Measurements from ENCODE around the gene PPP2R5D.
A peak's percentile ranks its signal among the peaks of the same experiment; 100 is the strongest.

Gene PPP2R5D

DNA sequence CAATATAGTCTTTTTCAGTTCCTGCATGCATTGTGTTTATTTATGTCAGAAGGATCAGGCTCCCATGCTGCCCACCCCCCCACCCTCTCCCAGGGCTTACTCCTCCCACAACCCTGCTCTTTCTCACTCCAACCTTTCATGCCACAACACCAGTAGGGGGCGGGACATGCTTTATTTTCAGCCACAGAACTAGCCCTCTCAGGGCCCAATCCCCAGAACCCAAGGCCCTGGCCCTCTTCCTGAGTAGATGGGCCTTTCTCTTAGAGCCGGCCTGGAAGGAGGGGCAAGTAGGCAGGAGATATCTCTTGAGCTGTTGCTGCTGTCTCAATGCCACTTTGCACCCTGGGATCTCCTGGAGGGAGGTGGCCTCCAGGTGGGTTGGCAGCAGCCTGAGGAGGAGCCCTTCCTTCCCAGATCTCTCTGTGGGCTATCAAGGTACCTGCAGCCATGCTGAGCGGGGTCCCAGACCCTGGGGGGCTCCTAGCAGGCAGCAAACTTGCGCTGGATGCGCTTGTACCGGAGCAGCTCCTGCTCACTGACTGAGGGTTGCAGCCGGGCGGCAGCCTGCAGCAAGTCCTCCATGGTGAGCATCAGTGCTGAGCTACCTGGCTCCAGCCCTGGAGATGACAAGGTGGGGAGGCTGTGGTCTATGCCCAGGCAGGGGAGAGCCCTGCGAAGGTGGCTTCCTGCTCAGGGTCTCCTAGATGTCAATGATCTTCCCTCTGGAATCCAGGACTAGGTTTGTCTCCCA, 20.3 kb upstream of the PPP2R5D start:
- DNase-seq (ENCODE audit: low spot score): no peak

DNA sequence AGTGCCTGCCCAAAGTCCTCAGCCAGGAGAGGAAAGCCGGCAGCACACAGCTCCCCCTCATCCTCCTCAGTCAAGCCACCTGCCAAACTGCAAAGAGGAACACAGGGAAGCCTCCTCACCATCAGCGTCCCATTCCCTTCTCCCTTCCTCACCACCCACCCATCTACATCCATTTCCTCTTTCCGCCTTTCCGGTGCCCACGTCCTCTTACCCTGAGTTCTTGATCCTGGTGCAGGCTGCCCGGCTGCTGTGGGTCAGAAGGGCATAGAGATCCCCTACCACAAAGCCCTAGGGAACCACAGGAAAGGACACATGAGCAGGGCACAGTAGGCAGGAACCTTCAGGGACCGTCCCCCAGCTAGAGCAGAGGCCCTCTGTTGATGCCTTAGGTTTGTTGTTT, 17.8 kb upstream of the PPP2R5D start:
- DNase-seq (ENCODE audit: low spot score): no peak

DNA sequence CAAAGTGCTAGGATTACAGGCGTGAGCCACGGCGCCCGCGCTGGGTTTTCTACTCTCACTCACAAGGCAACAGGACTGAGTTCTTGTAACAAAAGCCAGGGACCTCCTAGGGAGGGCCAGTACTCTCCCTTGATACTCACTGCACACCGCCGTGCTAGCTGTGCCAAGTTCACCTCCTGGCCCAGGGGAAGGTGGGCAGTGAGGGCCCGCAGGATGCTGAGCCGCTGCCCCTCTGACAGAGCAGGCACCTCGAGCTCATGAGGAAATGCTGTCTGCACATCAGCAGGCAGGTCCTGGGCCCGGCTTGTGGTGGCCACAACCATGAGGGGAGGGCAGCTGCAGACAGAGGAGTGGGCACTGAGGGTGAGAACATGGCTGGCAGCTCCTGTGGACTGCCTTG, 17.1 kb upstream of the PPP2R5D start:
- DNase-seq (ENCODE audit: low spot score): no peak

DNA sequence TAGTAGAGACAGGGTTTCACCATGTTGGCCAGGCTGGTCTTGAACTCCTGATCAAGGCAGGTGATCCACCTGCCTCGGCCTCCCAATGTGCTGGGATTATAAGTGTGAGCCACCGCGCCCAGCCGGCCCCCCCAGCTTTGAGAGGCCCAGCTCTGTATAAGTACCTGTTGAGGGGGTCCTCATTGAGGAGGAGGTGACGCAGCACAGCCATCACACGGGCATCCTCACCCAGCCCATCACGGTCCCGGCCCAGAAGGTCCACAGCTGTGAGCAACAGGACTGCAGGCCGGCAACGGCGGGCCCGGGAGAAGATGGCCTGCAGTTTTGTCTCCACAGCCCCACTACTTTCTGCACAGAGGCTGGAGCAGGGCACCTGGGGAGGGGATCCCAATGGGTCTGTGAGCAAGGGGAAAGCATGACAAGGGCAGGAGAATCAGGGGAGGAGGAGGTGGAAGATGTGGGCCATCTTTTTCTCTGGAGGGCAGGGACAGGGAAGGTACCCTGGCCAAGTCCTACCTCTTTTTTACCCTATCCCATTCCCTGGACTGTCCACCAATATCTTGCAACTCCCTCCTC, 16.2 kb upstream of the PPP2R5D start:
- no peak for DNase-seq (ENCODE audit: low spot score)

DNA sequence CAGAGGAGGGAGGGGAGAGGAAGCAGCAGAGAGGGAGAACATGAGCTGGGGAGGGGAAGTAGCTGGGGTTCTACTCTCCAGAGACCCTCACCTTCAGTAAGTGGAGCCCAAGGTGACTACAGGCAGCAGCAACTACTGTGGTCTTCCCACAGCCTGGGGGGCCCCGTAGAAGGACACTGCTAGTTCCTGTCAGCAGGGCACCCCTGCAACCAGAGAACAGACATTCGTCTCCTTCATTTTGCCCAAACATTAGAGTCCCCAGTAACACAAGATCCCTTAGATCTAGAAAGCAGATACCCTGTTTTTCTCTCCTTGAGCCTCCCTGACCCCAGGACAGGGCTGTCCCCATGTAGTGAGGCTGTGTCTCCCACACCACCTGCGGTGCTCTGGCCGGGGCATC, 15.6 kb upstream of the PPP2R5D start:
- no peak for DNase-seq (ENCODE audit: low spot score)

DNA sequence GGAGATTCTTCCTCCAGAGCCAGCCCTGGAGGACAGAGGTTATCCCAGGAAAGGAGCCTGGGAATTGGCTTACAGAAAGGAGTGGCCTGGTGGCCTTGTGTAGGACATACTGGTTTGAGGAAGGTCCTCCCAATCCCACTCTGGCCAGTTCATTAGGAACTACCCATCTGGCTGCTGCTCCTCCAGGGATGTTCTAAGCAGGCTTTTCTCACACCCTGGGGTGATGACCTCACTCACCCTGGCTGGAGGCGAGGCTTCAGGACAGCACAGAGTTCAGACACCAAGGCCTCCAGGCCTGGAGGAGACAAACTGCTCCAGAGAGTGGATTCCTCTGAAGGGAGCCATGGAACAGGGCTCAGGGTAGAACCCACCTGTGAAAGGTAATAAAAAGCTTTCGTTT, 14.9 kb upstream of the PPP2R5D start:
- DNase-seq (ENCODE audit: low spot score): no peak

DNA sequence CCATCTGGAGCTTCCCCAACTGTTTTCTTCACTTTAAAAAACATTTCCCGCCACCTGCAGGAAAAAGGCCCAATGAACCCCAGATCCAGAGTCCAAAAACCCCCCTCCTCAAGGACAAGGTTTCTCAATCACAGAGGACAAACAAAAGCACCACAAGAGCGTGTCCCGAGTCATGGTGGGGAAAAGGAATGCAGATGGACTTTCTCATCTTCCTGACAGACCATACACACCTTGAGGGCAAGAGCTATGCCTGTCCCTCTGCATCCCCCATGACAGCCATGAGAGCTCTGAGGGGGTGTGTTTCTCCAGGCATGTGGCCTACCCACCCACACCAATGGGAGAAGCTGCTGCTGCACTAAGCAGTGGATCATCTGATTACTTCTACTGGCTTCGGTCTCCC, 14.4 kb upstream of the PPP2R5D start:
- no peak for DNase-seq (ENCODE audit: low spot score)

DNA sequence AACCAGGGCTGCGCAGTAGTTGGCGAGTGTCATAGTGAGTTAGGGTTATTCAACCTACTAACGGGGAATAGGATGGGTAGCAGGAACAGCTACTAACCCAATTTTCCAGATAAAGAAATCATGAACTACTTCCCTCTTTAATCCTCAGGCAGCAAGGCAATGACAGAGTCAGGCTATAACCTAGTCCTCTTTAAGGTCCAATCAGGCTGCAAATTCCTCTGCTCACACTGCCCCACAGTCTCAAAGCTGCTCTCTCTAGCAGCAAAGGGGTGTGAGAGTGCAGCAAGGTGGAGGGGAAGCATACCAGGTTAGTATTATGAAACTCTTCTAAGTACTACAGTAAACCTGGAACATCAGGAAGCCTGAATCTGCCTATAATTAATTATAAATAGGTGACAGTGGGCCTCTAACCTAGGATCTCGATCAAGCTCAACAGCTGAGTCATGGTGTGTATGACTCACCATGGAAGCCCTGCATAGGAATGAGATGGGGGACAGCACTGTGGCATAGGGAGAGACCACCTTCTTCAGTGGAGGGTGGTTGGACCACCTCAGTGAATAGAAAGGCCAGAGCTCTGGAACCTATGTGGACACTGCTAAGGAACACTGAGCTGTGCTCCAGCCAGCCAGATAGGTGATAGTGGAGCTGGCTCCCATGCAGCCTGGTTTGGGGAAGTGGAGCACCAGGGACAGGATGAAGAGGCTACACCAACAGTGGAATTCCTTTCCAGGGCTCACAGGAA, 13.3 kb upstream of the PPP2R5D start:
- DNase-seq (ENCODE audit: low spot score): no peak

DNA sequence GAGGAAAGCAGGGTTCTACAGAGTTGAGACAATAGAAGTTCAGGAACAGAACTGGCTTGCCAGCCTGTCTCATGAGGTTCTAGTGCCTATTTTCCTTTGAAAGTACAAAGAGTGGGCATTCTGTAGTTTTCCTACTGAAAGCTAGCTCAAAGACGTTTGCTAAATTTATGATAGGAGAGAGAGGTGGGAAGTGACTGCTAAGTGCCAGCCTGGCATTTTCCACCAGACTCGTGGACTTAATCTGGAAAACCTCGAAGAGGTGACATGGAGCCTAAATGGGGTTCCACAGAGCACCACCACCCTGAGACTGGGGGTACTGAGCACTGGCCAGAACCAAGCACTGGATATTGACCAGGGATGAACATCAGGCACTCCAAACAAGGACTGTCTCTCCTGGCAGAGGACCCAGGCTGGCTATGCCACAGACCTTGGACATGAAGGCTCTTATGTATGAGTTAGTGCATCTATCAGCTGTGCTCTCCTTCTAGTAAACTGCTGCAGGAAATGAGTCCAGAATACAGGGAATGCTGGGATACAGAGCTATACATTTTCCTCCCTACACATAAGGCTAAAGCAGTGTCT, 12.5 kb upstream of the PPP2R5D start:
- DNase-seq (ENCODE audit: low spot score): no peak

DNA sequence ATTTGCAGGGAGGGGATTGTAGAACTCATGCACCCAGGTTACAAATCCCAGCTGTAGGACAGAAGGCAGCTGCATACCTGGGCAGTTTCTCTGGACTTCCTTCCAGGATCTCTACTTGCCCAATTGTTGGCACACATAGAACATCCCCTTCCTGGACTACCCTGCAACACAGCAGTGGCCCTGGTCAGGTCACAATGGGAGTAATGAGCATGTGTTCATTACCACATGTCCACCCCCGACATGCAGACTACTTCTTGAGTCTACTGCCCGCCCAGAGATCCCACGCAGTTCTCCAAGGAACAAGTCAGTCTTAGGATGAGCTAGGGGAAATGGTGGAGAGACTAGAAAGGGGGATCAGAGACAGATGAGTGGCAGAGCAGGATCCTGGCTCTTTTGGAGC, 10.4 kb upstream of the PPP2R5D start:
- no peak for DNase-seq (ENCODE audit: low spot score)

DNA sequence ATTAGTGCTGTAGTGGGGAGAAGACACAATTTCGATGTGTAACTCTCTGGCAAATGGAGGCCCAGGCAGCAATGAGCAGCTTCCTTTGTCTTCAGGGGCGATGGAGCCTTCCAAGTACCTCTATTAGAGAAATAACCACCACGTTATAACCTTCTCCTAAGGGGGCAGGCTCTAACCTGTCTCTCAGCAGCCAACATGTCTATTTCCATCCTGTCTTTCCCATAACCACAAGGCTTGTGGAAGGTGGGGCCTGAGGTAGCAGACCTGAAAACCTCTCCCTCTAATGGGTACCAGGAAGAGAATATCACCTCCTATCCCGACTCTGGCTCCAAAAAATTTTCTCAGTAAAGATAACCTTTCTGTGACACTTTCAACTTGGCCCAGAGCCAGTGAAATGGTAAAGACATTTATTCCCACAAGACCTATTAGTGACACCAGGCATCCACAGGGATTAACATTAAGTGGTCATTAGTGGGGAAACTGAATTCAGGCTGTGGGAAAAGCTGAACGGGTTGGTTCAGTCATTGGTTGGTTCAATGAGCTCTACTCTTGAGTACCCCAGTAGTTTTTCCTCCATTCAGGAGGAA, 9.4 kb upstream of the PPP2R5D start:
- DNase-seq (ENCODE audit: low spot score): no peak

DNA sequence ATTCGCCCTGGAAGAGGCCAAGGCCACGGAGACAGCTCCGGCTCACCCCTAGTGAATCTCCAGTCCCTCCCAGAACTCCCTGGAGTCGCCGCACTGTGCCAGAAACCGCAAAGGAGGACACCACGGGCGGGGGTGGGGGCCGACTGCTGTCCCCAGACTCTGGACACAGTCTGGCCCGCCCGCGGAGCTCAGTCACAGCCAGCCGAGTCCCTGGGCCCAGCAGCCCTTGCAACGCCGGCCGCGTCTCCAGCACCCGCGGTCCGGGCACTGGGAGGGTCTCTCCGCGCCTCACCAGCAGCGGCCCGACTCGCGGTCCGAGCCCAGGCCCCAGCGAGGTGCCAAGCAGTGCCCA, 5.9 kb upstream of the PPP2R5D start:
- DNase-seq (ENCODE audit: low spot score): no peak

DNA sequence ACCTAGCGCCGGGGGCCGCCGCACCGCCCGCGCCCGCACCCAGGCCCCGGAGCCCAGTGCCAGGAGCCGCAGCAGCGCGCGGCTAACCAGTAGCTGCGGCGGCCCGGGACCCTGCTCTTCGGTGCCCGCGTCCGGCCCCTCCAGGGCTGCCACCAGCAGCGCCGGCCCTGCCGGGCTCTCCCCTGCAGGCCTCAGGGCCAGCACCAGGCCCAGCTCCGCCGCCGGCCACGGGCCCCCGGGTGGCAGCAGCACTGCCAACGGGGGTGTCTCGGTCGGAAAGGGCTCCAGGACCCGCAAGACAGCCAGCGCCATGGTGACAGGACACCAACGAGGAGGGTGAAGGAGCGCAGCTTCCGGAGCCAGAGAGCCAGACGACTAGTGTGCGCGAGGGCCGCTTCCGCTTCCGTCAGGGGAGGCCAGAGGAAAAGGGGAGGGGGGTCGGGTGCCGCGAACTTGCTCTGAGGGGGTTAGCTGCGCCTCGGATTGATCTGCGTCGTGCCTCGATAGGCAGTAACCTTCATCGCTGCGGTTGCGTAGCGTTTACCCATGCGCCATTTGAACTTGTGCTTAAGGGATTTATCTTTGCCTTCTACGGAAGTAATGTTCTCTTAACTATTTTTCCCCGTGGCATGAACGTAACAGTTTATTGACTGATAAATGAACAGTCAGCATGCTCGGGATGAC, 5.4 kb upstream of the PPP2R5D start, which contains the start of gene PEX6:
Gene PEX6 (minus strand): TSS at position 343 of the 684 bp plus-strand sequence. CDS start 31 bp downstream, at position 312.
- DNase-seq (ENCODE audit: low spot score): peak; percentile 96

DNA sequence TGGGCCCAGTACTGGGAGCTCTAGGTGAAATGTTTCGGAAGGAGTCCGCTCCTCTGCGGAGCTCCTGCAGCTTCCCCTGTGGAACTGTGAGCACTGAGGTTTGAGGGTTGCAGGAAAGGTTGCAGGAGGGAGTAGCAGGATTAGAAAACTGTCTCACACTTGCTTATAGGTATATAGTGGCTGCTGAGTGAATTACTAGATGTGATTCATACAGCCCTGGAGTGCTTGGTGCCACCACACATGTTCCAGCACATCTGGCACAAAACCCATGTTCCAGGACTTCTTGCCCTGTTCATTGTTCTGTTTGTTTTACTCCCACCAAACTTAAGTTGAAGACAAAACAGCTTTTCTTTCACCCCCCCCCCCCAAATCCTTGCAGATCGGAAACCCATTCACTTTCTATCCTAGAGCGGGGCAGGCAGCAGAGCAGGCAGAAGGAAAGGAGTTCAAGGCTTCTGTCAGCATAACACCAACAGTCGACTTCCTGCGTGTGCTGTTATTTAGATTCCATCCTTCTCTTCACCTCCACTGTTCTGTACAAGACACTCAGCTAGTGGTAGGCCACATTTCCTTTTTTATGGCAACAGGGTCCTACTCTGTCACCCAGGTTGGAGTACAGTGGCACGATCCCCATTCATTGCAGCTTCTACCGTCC, 4.7 kb upstream of the PPP2R5D start:
- DNase-seq (ENCODE audit: low spot score): no peak

DNA sequence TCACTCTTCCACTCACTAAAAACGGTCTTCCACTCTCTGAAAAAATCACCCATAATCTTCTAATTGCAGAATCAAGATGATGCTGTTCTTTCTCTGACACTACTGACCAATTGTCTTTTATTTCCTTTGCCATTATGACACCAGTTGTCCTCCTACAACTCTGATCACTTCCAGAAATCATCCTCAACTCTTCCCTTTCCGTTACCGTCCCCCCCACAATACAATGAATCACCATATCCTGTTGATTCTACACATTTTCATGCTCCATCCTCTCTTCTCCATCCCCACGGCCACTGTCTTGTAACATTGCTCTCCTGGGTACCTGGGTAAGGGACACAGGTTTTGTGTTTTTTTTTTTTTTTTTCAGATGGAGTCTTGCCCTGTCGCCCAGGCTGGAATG, 2.5 kb upstream of the PPP2R5D start:
- no peak for DNase-seq (ENCODE audit: low spot score)

DNA sequence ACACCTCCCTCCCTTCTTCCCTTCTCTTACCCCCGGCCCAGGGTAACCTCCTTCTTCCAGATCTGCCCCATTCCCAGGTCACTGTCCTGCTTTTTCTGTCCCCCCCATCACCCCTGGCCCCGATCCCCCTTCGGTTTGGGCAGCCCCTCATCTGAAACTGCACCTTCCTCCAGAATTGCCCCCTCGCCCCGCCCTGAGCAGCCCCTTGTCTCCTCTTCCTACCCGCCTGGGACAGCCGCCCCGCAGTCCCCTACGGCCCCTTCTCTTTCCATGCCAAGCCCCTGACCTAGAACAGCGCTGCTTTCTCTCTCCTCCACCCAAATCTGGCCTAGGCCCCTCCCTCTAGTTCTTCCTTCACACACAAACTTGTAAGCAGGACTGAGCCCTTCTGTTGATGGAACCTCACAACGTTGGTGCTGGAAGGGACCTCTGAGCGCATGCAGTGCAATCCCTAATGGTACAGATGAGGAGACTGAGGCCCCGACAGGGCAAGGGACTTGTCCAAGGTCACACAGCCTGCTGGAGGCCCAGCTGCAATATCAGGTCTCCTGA, 630 bp downstream of the PPP2R5D start:
- no peak for DNase-seq (ENCODE audit: low spot score)

DNA sequence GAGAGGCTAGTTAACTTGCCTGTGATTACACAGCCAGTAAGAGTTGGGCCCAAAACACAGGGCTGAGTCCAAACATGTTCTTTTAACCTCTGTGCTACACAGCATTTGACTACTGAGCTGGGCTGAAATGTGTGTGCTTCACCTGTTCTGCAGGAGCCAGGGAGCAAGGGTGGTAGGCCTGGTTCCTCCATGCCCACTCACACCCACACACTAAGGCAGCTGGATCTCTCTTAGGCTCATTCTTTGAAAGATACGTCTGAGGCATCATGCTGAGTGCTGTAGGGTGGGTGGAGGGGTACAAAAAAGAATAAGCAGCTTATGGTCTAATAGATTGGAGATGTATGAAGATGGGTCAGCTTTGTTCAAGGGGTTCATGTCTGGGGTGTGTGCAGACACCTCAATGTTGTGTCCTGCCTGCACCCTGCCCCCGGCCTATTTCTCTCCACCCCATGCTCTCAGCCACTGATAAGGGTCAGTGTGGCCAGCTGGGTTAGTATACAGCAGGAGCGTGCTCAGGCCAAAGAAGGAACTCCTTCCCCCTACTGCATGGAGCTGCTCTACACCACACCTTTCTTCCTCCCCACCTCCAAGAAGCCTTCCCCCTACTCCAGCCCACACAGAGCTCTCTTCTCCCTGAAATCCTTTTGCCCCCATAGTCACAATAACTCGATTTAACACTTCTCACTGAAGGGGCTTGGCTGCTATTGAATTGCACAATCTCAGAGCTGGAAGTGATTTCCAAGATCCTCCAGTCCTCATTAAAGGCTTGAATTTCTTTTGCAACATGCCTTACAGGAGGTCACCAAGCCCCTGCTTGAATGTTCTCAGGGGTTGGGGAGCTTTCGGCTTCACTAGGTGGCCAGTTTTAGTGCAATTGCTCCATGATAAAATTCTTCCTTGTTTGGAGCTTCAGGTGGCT, 3.4 kb downstream of the PPP2R5D start:
- DNase-seq (ENCODE audit: low spot score): no peak

DNA sequence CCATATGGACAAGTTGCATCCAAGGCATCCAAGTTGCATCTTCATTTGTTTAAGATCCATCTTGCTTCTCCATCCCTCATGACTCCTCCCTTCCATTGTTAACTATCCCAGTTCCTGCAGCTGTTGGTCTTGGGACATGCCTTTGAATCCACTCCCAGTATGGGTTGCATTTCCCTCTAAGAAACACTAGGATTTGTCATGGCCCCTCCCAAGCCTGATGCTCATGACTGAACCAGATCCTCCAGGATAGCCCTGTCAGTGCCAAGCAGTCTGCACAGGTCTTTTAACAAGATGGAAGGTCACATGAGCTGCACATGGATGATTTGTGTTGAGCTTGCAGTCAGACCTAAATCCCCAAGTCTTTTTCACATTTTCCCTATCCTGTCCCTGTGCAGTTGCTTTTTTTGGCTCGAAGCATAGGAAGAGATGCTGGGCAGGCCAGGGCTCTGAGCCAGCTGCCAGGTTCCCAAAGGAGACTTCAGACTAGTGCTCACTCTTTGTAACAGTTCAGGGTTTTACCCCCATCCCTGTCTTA, 4.2 kb downstream of the PPP2R5D start:
- DNase-seq (ENCODE audit: low spot score): no peak

DNA sequence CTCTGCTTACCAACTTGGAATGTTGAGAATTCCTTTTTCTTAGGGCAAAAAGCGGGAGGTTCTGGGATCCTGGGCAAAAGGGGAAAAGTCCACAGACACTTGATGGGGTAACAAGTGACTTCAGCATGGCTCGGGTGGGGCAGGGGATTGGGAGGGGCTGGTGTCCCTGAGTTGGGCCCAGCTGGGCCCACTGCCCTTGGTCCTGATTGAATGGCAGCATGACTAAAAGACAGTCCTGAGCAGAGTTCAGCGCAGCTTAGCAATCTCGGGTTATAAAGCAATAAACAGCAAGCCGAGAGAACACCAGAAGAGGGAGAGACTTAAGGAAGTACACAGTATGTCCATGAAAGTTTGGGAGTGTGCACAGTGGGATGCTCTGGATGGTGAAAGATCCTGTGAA, 5.6 kb downstream of the PPP2R5D start:
- no peak for DNase-seq (ENCODE audit: low spot score)

DNA sequence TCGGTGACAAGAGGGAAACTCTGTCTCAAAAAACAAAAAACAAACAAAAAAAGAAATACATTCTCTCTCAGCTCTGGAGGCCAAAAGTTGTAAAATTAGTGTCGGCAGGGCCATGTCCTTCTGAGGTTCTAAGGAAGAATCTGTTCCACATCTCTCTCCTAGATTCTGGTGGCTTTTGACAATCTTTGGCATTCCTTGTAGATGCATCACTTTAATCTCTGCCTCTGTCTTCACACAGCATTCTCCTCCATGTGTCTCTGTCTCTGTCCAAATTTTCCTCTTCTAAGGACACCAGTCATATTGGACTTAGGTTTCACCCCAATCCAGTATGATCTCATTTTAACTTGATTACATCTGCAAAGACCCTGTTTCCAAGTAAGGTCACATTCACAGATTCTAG, 9.1 kb downstream of the PPP2R5D start:
- no peak for DNase-seq (ENCODE audit: low spot score)

Measured in Ammon's horn (tissue), 1 donor.